Heart right ventricle (tissue), 16 donors: Measurements from ENCODE around the gene CAMK2G. TPM values are rescaled to one million over a fixed set of nuclear protein-coding genes. Genes with fewer than 3 reads are reported as not detected.

Source experiments
- ATAC-seq, 8 donors: fragments of 200-7000 bp; cut with Tn5 transposase; one replicate each; pipeline ENCODE4 v1.9.1; 2020; ENCODE audit warnings: mild to moderate bottlenecking in 8 of 8, moderate library complexity in 8 of 8, moderate number of reproducible peaks in 1 of 8
- DNase-seq, 2 donors: peaks; one replicate each; pipeline ENCODE4 v3.0.0-alpha.2; 2020
- H3K27ac ChIP-seq, 10 donors: fragments of 200-600 bp; sonication (generic) in 2 of 10; one replicate each; pipeline versions ENCODE4 v1.5.0 to v1.8.0; 2020 to 2022; ENCODE audit warnings: mild to moderate bottlenecking in 3 of 10
- H3K27me3 ChIP-seq, 7 donors: fragments of 200-600 bp; one replicate each; pipeline ENCODE4 v1.8.0; 2021 to 2022; ENCODE audit warnings: mild to moderate bottlenecking in 2 of 7
- H3K36me3 ChIP-seq, 9 donors: fragments of 200-600 bp; sonication (generic) in 1 of 9; one replicate each; pipeline versions ENCODE4 v1.5.0 to v1.8.0; 2020 to 2022; ENCODE audit warnings: mild to moderate bottlenecking in 2 of 9
- H3K4me1 ChIP-seq, 9 donors: fragments of 200-600 bp; sonication (generic) in 1 of 9; one replicate each; pipeline versions ENCODE4 v1.5.0 to v1.8.0; 2020 to 2022; ENCODE audit warnings: mild to moderate bottlenecking in 4 of 9
- H3K4me3 ChIP-seq, 10 donors: fragments of 200-600 bp; sonication (generic) in 2 of 10; one replicate each; pipeline versions ENCODE4 v1.5.0 to v1.8.0; 2020 to 2022; ENCODE audit warnings: mild to moderate bottlenecking in 7 of 10, moderate library complexity in 2 of 10
- H3K9me3 ChIP-seq, 11 donors: fragments of 200-600 bp in 10 of 11; sonication (generic) in 2 of 11; one replicate each; pipeline versions ENCODE4 v1.5.0 to v1.8.0; 2013 to 2022; ENCODE audit warnings: mild to moderate bottlenecking in 2 of 11, control low read depth in 1 of 11, moderate library complexity in 1 of 11
- CTCF ChIP-seq, 9 donors: fragments of 200-600 bp; sonication (generic) in 2 of 9; IDR thresholded peaks; one replicate each; pipeline versions ENCODE4 v1.5.0 to v1.8.0; 2021 to 2022; ENCODE audit warnings: antibody characterized with exemption in 9 of 9, mild to moderate bottlenecking in 5 of 9, moderate library complexity in 1 of 9
- WGBS, 2 donors: extraction: QIAGEN DNeasy Blood & Tissue Kit; methylation state at CpG; one replicate each; pipeline ENCODE4 v1.1.7; 2013; ENCODE audit warnings: inconsistent platforms in 1 of 2; 5-methylcytosine and 5-hydroxymethylcytosine counted together
- intact Hi-C, 10 donors: fragments of 100-400 bp; cut with DNase I; formaldehyde crosslinking; loops; one replicate each; pipeline versions ENCODE4 v1.11.1 to v1.14.2; 2022
- polyA plus RNA-seq, 2 donors: library from polyadenylated mRNA; stranded (reverse); fragments of 200-250 nt; gene quantifications; one replicate each; pipeline ENCODE4 v1.2.3, GENCODE V29; 2013
- total RNA-seq, 10 donors: library from RNA; stranded (reverse); fragmentation: NEBNext Ultra II Directional in 3 of 10; extraction: Animal tissue kit (Norgen Biotek cat#: 25700) in 3 of 10; gene quantifications; one replicate each; pipeline versions ENCODE4 v1.2.1 to v1.2.4, GENCODE V29; 2021 to 2023
- donor health status: Arrhythmogenic right ventricular cardiomyopathy.
- donor health status: ischemic (EF 13 %, LVEDD 7.1; RV severe dilation, severe dysfunction).
- donor health status: healthy with polysubstance abuse.
- donor health status: DM: no; HTN: yes; CAD: no.
- donor health status: DM: no; HTN: no; CAD: no.
- donor health status: ischemic (EF 25% LVEDD 6.9; RV normal size, moderate dysfunction).
- donor health status: ischemic (EF 25% LVEDD 5.7; RV mildly dilated, moderate dysfunction).
- donor health status: healthy.
- donor health status: DM: yes; HTN: yes; CAD: no.
- donor health status: Ischemic cardiomyopathy.
- donor health status: ischemic (EF 35%, LVEDD 5.7; RV mildly dilated, moderate dysfunction).
- donor health status: nonischemic (EF 11% LVEDD 7.7; RV severe dilation, severe dysfunction).
- donor health status: DM: yes; HTN: yes; CAD: no.
- donor health status: PGD.
- donor health status: ischemic (EF 29% LVEDD 5.4; RV normal size, mild dysfunction).
- donor health status: nonischemic (EF 23%, LVEDD 6.1; RV moderate dilation, normal function).

Gene CAMK2G
- total and polyA plus RNA-seq, 12 donors = 8.5 to 16.7 (median 11.8) TPM

- ATAC-seq = no peak
- TF ChIP-seq CTCF (IDR thresholded peaks at IDR 0.05) = no peak
- 72 to 77% methylated on average over 4 of the region's 4 CpGs for WGBS, 2 donors
- peaks cover 0 to 16% (median 0%) of the 10 kb centered on the region in 9 donors for H3K36me3 ChIP-seq
- no peak overlapping the region for H3K4me3 ChIP-seq
- DNase-seq = no peak
- H3K27me3 ChIP-seq = no peaks in the 10 kb centered on the region
- intact Hi-C loops = no loop called here
- H3K4me1 ChIP-seq = peaks cover 0 to 49% (median 29%) of the 10 kb centered on the region in 9 donors
- H3K9me3 ChIP-seq = no peaks in the 10 kb centered on the region
- H3K27ac ChIP-seq = no peak overlapping the region
Measured at GRCh38 chr10:73876157-73876556, 1.8 kb upstream of the CAMK2G start.

GRCh38 chr10:73875139-73875475, 752 bp upstream of the CAMK2G start:
- peak overlapping the region in 9 of 10 donors; percentile 50 to 96 (median 84) for H3K4me3 ChIP-seq
- no peak for ATAC-seq
- peaks cover 0 to 49% (median 29%) of the 10 kb centered on the region in 9 donors for H3K4me1 ChIP-seq
- H3K27ac ChIP-seq = peak overlapping the region in 6 of 10 donors; percentile 35 to 83 (median 58)
- 50 to 58% methylated on average over 3 of the region's 3 CpGs for WGBS, 2 donors
- no peaks in the 10 kb centered on the region for H3K27me3 ChIP-seq
- no peaks in the 10 kb centered on the region for H3K9me3 ChIP-seq
- intact Hi-C loops = no loop called here
- H3K36me3 ChIP-seq = peaks cover 0 to 25% (median 0%) of the 10 kb centered on the region in 9 donors
- no peak for TF ChIP-seq CTCF (IDR thresholded peaks at IDR 0.05)
- no peak for DNase-seq

GRCh38 chr10:73873838-73874215, 528 bp downstream of the CAMK2G start:
- Histone ChIP-seq H3K4me3 (peak overlapping the region; percentile 37 to 96 (median 82)), H3K27me3 (no peaks in the 10 kb centered on the region), H3K9me3 (no peaks in the 10 kb centered on the region), H3K36me3 (peaks cover 0 to 37% (median 0%) of the 10 kb centered on the region in 9 donors), H3K27ac (peak overlapping the region in 5 of 10 donors; percentile 44 to 73 (median 50)), H3K4me1 (peaks cover 0 to 42% (median 21%) of the 10 kb centered on the region in 9 donors)
- 1% methylated on average over 29 to 39 of the region's 39 CpGs for WGBS, 2 donors
- no peak for TF ChIP-seq CTCF (IDR thresholded peaks at IDR 0.05)
- intact Hi-C loops = no loop called here
- DNase-seq (no peak), ATAC-seq (peak in 2 of 8 donors; percentile 1 to 10)

- intact Hi-C loops = no loop called here
- 41 to 56% methylated on average over 28 to 33 of the region's 33 CpGs for WGBS, 2 donors
- Histone ChIP-seq H3K4me3 (peak overlapping the region; percentile 37 to 96 (median 82)), H3K9me3 (no peaks in the 10 kb centered on the region), H3K36me3 (peaks cover 0 to 41% (median 0%) of the 10 kb centered on the region in 9 donors), H3K4me1 (peaks cover 0 to 47% (median 21%) of the 10 kb centered on the region in 9 donors), H3K27ac (peak overlapping the region in 1 of 10 donors; percentile 31), H3K27me3 (no peaks in the 10 kb centered on the region)
- ATAC-seq = no peak
- TF ChIP-seq CTCF (IDR thresholded peaks at IDR 0.05) = no peak
- DNase-seq = no peak
Measured at GRCh38 chr10:73873142-73873837, 1.1 kb downstream of the CAMK2G start.
